Ovary (tissue), 9 donors: ENCODE data around the gene HBZ. TPM values are rescaled to one million over a fixed set of nuclear protein-coding genes. Genes with fewer than 3 reads are reported as not detected.

Source experiments
- DNase-seq, 5 donors: peaks; one replicate each; pipeline ENCODE4 v3.0.0-alpha.2; 2019 to 2020
- H3K27ac ChIP-seq, 2 donors: fragments of 200-600 bp; one replicate each; pipeline versions ENCODE4 v1.5.1 to v1.8.0; 2019 to 2022
- H3K27me3 ChIP-seq: fragments of 200-600 bp; one replicate; pipeline ENCODE4 v1.8.0; 2022
- H3K36me3 ChIP-seq: fragments of 200-600 bp; sonication (generic); one replicate; pipeline ENCODE4 v1.5.1; 2019
- H3K4me1 ChIP-seq: one replicate; pipeline ENCODE4 v1.8.1; 2013; ENCODE audit warnings: mild to moderate bottlenecking, moderate library complexity; ENCODE audit not compliant: insufficient read depth
- H3K4me3 ChIP-seq: fragments of 200-600 bp; sonication (generic); one replicate; pipeline ENCODE4 v1.5.1; 2017
- H3K9me3 ChIP-seq, 2 donors: fragments of 200-600 bp in 1 of 2; sonication (generic) in 1 of 2; one replicate each; pipeline versions ENCODE4 v1.5.1 to v1.8.1; 2013 to 2019; ENCODE audit warnings: mild to moderate bottlenecking in 1 of 2, moderate library complexity in 1 of 2
- EP300 ChIP-seq: sonication (generic); formaldehyde crosslinking; IDR thresholded peaks from one replicate; pipeline ENCODE4 v1.6.1; 2017; ENCODE audit warnings: antibody characterized with exemption
- POLR2A ChIP-seq: fragments of 450-650 bp; IDR thresholded peaks from one replicate; pipeline ENCODE4 v1.6.1; 2017; ENCODE audit warnings: antibody characterized with exemption, mild to moderate bottlenecking, moderate library complexity
- WGBS, 3 donors: extraction: QIAGEN DNeasy Blood & Tissue Kit in 1 of 3; methylation state at CpG; one replicate each; pipeline versions ENCODE4 v1.1.5 to v1.1.7; 2013 to 2017; 5-methylcytosine and 5-hydroxymethylcytosine counted together
- intact Hi-C, 4 donors: fragments of 100-400 bp; cut with DNase I; formaldehyde crosslinking; loops; one replicate each; pipeline versions ENCODE4 v1.11.0 to v1.15.1; 2022 to 2023
- polyA plus RNA-seq, 2 donors: library from polyadenylated mRNA; stranded (reverse); fragments of 200-250 nt in 1 of 2; fragments of 350-450 nt in 1 of 2; fragmentation: Illumina TruSeq in 1 of 2; extraction: RNeasy Lipid Tissue Mini Kit (QIAGEN cat#74804) in 1 of 2; gene quantifications; one replicate each; pipeline ENCODE4 v1.2.3, GENCODE V29; 2013 to 2014
- total RNA-seq, 7 donors: library from RNA; depleted of rRNA in 2 of 7; stranded (reverse); fragments of >200 nt in 2 of 7; fragmentation: NEBNext Ultra II Directional in 3 of 7; extraction: Animal tissue kit (Norgen Biotek cat#: 25700) in 3 of 7; gene quantifications; one replicate each; pipeline versions ENCODE4 v1.1.0 to v1.2.4, GENCODE V29; 2016 to 2023
- TF ChIP-seq, protein P1 (sequence below), 3 donors: fragments of 450-650 bp in 2 of 3; fragments of 200-600 bp in 1 of 3; IDR thresholded peaks; one replicate each; pipeline versions ENCODE4 v1.5.1 to v1.8.0; 2016 to 2022; ENCODE audit warnings: antibody characterized with exemption in 3 of 3, mild to moderate bottlenecking in 1 of 3
- donor health status: DM: no; HTN: no; CAD: no; lungs with moderate emphysema.
- donor health status: DM: no; HTN: no; CAD: no.
- donor health status: Bipolar disorder and iron deficiency.
- donor health status: DM: yes; HTN: yes; CAD: no.
- donor health status: DM: no; HTN: no; CAD: no.
- donor health status: DM: yes; HTN: yes; CAD: no.

The HBZ gene
- total and polyA plus RNA-seq, 9 donors: 0.28 TPM; not detected in 8

DNA sequence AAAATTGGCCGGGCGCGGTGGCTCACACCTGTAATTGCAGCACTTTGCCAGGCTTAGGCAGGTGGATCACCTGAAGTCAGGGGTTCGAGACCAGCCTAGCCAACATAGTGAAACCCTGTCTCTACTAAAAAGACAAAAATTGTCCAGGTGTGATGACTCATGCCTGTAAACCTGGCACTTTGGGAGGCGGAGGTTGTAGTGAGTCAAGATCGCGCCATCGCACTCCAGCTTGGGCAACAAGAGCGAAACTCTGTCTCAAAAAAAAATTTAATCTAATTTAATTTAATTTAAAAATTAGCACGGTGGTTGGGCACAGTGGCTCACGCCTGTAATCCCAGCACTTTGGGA is 26.2 kb downstream of the HBZ start:
- H3K36me3 ChIP-seq: no peaks in the 10 kb centered on the region
- DNase-seq: no peak
- H3K27ac ChIP-seq: no peak overlapping the region
- no peak overlapping the region for H3K4me3 ChIP-seq
- TF ChIP-seq EP300: no peak
- TF ChIP-seq POLR2A: no peak
- TF ChIP-seq, protein P1, sequence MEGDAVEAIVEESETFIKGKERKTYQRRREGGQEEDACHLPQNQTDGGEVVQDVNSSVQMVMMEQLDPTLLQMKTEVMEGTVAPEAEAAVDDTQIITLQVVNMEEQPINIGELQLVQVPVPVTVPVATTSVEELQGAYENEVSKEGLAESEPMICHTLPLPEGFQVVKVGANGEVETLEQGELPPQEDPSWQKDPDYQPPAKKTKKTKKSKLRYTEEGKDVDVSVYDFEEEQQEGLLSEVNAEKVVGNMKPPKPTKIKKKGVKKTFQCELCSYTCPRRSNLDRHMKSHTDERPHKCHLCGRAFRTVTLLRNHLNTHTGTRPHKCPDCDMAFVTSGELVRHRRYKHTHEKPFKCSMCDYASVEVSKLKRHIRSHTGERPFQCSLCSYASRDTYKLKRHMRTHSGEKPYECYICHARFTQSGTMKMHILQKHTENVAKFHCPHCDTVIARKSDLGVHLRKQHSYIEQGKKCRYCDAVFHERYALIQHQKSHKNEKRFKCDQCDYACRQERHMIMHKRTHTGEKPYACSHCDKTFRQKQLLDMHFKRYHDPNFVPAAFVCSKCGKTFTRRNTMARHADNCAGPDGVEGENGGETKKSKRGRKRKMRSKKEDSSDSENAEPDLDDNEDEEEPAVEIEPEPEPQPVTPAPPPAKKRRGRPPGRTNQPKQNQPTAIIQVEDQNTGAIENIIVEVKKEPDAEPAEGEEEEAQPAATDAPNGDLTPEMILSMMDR (IDR thresholded peaks at IDR 0.05): no peak
- no peaks in the 10 kb centered on the region for H3K9me3 ChIP-seq
- intact Hi-C loops: no loop called here
- peaks cover 2% of the 10 kb centered on the region for H3K27me3 ChIP-seq
- H3K4me1 ChIP-seq: peaks cover 8% of the 10 kb centered on the region
- 83 to 90% (median 86%) methylated on average over 11 of the region's 11 CpGs for WGBS, 3 donors

DNA sequence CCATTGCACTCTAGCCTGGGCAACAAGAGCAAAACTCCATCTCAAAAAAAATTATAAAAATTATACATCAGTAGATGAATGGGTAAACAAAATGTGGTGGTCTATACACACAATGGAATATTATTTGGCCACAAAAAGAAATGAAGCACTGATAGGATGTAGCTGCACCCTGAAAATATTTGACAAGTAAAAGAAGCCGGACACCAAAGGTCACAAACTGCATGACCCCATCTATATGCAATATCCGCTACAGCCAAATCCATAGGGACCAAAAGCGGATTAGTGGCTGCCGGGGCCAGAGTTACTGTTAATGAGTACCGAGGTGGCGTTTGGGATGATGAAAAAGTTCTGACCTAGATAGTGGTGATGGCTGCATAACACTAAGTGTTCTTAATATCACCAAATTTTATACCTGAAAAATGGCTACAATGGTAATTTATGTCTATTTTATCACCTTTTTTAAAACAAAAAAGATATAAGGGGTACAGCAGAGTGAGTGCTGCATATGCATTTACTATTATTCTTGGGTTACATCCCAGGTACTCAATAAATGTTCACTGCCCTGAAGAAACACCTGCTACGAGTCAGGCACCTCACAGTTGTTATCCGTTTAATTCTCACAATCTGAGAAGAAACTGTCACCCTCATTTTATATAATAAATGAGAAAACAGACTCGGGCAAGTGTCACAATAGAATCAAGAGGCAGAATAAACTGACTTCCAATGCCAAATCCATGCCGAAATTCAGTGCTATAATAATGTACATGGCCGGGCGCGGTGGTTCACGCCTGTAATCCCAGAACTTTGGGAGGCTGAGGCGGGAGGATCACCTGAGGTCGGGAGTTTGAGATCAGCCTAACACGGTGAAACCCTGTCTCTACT is 27.0 kb downstream of the HBZ start:
- no peaks in the 10 kb centered on the region for H3K9me3 ChIP-seq
- 73 to 79% (median 75%) methylated on average over 17 of the region's 17 CpGs for WGBS, 3 donors
- H3K27ac ChIP-seq: no peak overlapping the region
- no peak for TF ChIP-seq EP300
- TF ChIP-seq, protein P1 (IDR thresholded peaks at IDR 0.05): no peak
- TF ChIP-seq POLR2A: no peak
- no peak for DNase-seq
- peaks cover 8% of the 10 kb centered on the region for H3K4me1 ChIP-seq
- H3K4me3 ChIP-seq: no peak overlapping the region
- H3K36me3 ChIP-seq: no peaks in the 10 kb centered on the region
- intact Hi-C loops: loop anchor here in 2 of 4 donors (2.0 to 5.0 kb wide), 2 partner anchors 72 to 73 kb away; no protein-coding TSS in a partner anchor
- peaks cover 2% of the 10 kb centered on the region for H3K27me3 ChIP-seq

DNA sequence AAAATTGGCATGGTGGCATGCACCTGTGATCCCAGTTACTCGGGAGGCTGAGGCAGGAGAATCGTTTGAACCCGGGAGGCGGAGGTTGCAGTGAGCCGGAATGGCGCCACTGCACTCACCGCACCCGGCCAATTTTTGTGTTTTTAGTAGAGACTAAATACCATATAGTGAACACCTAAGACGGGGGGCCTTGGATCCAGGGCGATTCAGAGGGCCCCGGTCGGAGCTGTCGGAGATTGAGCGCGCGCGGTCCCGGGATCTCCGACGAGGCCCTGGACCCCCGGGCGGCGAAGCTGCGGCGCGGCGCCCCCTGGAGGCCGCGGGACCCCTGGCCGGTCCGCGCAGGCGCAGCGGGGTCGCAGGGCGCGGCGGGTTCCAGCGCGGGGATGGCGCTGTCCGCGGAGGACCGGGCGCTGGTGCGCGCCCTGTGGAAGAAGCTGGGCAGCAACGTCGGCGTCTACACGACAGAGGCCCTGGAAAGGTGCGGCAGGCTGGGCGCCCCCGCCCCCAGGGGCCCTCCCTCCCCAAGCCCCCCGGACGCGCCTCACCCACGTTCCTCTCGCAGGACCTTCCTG is 27.7 kb downstream of the HBZ start, which contains the start of gene HBQ1:
Gene HBQ1 (plus strand): TSS at position 359 of the 575 bp plus-strand sequence. CDS start 28 bp downstream, at position 387.
- TF ChIP-seq, protein P1 (IDR thresholded peaks at IDR 0.05): peak in 1 of 3 donors; percentile 43
- TF ChIP-seq POLR2A: no peak
- peak within 1 kb of the TSS; percentile 11 for H3K4me3 ChIP-seq
- H3K27me3 ChIP-seq: peaks cover 1% of the 10 kb centered on the region
- H3K36me3 ChIP-seq: no peaks in the 10 kb centered on the region
- no peak within 1 kb of the TSS for H3K27ac ChIP-seq
- H3K4me1 ChIP-seq: peaks cover 8% of the 10 kb centered on the region
- no peaks in the 10 kb centered on the region for H3K9me3 ChIP-seq
- intact Hi-C loops: loop anchor here in 2 of 4 donors (2.0 to 5.0 kb wide), 2 partner anchors 73 kb away; no protein-coding TSS in a partner anchor
- DNase-seq: peak in 4 of 5 donors; percentile 36 to 65 (median 50)
- WGBS, 3 donors: 4 to 7% (median 5%) methylated on average over 55 to 59 of the region's 59 CpGs

DNA sequence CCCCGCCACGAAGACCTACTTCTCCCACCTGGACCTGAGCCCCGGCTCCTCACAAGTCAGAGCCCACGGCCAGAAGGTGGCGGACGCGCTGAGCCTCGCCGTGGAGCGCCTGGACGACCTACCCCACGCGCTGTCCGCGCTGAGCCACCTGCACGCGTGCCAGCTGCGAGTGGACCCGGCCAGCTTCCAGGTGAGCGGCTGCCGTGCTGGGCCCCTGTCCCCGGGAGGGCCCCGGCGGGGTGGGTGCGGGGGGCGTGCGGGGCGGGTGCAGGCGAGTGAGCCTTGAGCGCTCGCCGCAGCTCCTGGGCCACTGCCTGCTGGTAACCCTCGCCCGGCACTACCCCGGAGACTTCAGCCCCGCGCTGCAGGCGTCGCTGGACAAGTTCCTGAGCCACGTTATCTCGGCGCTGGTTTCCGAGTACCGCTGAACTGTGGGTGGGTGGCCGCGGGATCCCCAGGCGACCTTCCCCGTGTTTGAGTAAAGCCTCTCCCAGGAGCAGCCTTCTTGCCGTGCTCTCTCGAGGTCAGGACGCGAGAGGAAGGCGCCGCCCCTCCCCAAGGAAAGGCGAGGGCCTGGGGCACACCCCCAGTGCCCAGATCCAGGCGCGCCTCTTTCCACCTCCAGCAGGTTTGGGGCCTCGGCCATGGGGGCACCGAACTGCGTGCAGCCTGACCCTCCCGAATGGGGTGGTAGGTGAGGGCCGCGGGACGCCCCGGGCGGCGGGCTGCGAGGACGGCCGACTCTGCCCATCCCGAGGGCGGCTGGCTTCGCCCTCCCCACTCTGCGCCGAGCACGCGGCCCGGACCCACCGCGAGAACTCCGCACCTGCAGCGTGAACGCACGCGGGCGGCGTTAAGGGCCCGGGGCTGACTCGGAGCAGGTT is 28.5 kb downstream of the HBZ start:
- no peaks in the 10 kb centered on the region for H3K27me3 ChIP-seq
- H3K27ac ChIP-seq: no peak overlapping the region
- peaks cover 8% of the 10 kb centered on the region for H3K4me1 ChIP-seq
- 1% methylated on average over 62 to 89 of the region's 89 CpGs for WGBS, 3 donors
- peak overlapping the region; percentile 11 for H3K4me3 ChIP-seq
- intact Hi-C loops: loop anchor here in 2 of 4 donors (2.0 to 5.0 kb wide), 2 partner anchors 74 kb away; no protein-coding TSS in a partner anchor
- no peaks in the 10 kb centered on the region for H3K9me3 ChIP-seq
- DNase-seq: peak; percentile 51 to 87 (median 74)
- H3K36me3 ChIP-seq: no peaks in the 10 kb centered on the region
- TF ChIP-seq POLR2A (no peak), EP300 (no peak)
- TF ChIP-seq, protein P1 (IDR thresholded peaks at IDR 0.05): no peak
